ENCODE results near the gene SLX4.

The SLX4 gene

GRCh38 chr16:3532741-3533140 is 78.7 kb downstream of the SLX4 start:
- in situ Hi-C loops (cut with MboI; ENCODE audit: low pct_unique_long_range_greater_than_20kb, low sequenced_read_pairs) = no loop called here
- DNase-seq = no peak
